Measurements from ENCODE around the gene FAM107B. TPM values are rescaled to one million over a fixed set of nuclear protein-coding genes. Genes with fewer than 3 reads are reported as not detected.

FAM107B gene
- total RNA-seq, 3 donors from 2014 or later = 30.8 to 56.1 (median 51.8) TPM

DNA sequence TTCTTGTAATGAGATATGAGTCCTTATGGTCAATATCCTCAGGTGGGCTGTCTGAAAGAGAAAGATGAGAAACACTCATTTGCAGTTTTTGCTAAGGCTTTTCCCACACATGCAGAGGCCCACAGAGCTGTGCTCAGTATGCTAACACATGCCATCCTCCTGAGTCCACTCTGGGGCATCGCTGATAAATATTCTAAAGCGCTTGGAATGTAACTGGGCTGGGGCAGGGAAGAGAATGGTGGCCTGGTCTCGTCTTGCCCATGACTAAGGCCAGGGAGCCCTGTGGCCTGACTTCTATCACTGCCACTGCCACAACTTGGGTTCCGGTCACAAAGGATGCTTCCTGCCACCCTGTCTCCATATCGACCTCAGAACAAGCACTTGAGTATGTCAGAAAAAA is 244.2 kb downstream of the FAM107B start:
- no peaks in the 10 kb centered on the region for H3K4me1 ChIP-seq
- intact Hi-C loops (cut with DNase I; ENCODE audit: low total_unique reads) = no loop called here

DNA sequence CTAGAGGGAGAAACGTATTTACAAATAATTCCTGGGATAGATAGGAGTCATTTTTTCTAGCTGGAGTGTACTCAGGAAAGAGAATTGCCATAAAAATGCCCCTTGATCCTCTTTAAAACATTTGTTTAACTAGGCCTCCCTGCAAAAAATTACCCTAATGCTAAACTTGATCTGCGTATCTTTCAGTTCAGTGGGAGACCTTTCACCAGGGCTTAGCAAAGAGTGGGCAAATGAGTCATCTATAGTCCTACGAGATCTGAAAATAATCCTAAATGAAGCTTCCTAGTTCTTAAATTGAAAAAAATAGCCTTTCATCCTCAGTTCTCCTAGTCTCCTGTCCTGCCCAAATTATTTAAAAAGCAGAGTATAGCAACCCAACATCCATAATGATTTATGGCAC is 245.3 kb downstream of the FAM107B start:
- H3K27me3 ChIP-seq = no peaks in the 10 kb centered on the region
- H3K27ac ChIP-seq = no peak overlapping the region
- H3K4me3 ChIP-seq = no peak overlapping the region
- DNase-seq (ENCODE audit: low spot score in 2 of 2) = no peak
- intact Hi-C loops (cut with DNase I; ENCODE audit: low total_unique reads) = no loop called here
- H3K9me3 ChIP-seq = no peaks in the 10 kb centered on the region
- H3K4me1 ChIP-seq = no peaks in the 10 kb centered on the region
- TF ChIP-seq CTCF (IDR thresholded peaks at IDR 0.05) (no peak), POLR2A (IDR thresholded peaks at IDR 0.05) (no peak), POLR2AphosphoS5 (IDR thresholded peaks at IDR 0.05) (no peak)
- no peaks in the 10 kb centered on the region for H3K36me3 ChIP-seq

More for the DNA sequence above, 244.2 kb downstream of the FAM107B start:
- Histone ChIP-seq H3K36me3 (no peaks in the 10 kb centered on the region), H3K27ac (no peak overlapping the region), H3K27me3 (no peaks in the 10 kb centered on the region), H3K9me3 (no peaks in the 10 kb centered on the region), H3K4me3 (no peak overlapping the region)
- no peak for TF ChIP-seq CTCF (IDR thresholded peaks at IDR 0.05)
- TF ChIP-seq POLR2AphosphoS5 (IDR thresholded peaks at IDR 0.05) = no peak
- TF ChIP-seq POLR2A (IDR thresholded peaks at IDR 0.05) = no peak
- DNase-seq (ENCODE audit: low spot score in 2 of 2) = no peak

GRCh38 chr10:14528450-14528849 is 246.2 kb downstream of the FAM107B start:
- no peaks in the 10 kb centered on the region for H3K27me3 ChIP-seq
- H3K4me3 ChIP-seq = no peak overlapping the region
- no peak for DNase-seq (ENCODE audit: low spot score in 2 of 2)
- intact Hi-C loops (cut with DNase I; ENCODE audit: low total_unique reads) = no loop called here
- no peaks in the 10 kb centered on the region for H3K36me3 ChIP-seq
- H3K27ac ChIP-seq = no peak overlapping the region
- H3K9me3 ChIP-seq = no peaks in the 10 kb centered on the region
- TF ChIP-seq CTCF (IDR thresholded peaks at IDR 0.05) (no peak), POLR2A (IDR thresholded peaks at IDR 0.05) (no peak), POLR2AphosphoS5 (IDR thresholded peaks at IDR 0.05) (no peak)
- no peaks in the 10 kb centered on the region for H3K4me1 ChIP-seq

- Histone ChIP-seq H3K4me1 (no peaks in the 10 kb centered on the region), H3K4me3 (no peak overlapping the region), H3K9me3 (no peaks in the 10 kb centered on the region), H3K27ac (no peak overlapping the region), H3K36me3 (no peaks in the 10 kb centered on the region), H3K27me3 (no peaks in the 10 kb centered on the region)
- intact Hi-C loops (cut with DNase I; ENCODE audit: low total_unique reads) = no loop called here
- TF ChIP-seq POLR2A (IDR thresholded peaks at IDR 0.05) = no peak
- TF ChIP-seq POLR2AphosphoS5 (IDR thresholded peaks at IDR 0.05) = no peak
- no peak for TF ChIP-seq CTCF (IDR thresholded peaks at IDR 0.05)
- no peak for DNase-seq (ENCODE audit: low spot score in 2 of 2)
These were observed 246.8 kb downstream of the FAM107B start for GRCh38 chr10:14527915-14528314.

GRCh38 chr10:14527134-14527844 is 247.4 kb downstream of the FAM107B start:
- no peak for TF ChIP-seq POLR2A (IDR thresholded peaks at IDR 0.05)
- no peak for TF ChIP-seq CTCF (IDR thresholded peaks at IDR 0.05)
- H3K4me3 ChIP-seq = no peak overlapping the region

More at GRCh38 chr10:14527134-14527844, 247.4 kb downstream of the FAM107B start:
- no peaks in the 10 kb centered on the region for H3K4me1 ChIP-seq
- H3K27ac ChIP-seq = no peak overlapping the region
- no peaks in the 10 kb centered on the region for H3K9me3 ChIP-seq
- intact Hi-C loops (cut with DNase I; ENCODE audit: low total_unique reads) = no loop called here
- no peaks in the 10 kb centered on the region for H3K27me3 ChIP-seq
- DNase-seq (ENCODE audit: low spot score in 2 of 2) = no peak
- H3K36me3 ChIP-seq = no peaks in the 10 kb centered on the region

Measured in breast epithelium (tissue), 4 donors.